ENCODE data around the gene TRPV2.

The TRPV2 gene

DNA sequence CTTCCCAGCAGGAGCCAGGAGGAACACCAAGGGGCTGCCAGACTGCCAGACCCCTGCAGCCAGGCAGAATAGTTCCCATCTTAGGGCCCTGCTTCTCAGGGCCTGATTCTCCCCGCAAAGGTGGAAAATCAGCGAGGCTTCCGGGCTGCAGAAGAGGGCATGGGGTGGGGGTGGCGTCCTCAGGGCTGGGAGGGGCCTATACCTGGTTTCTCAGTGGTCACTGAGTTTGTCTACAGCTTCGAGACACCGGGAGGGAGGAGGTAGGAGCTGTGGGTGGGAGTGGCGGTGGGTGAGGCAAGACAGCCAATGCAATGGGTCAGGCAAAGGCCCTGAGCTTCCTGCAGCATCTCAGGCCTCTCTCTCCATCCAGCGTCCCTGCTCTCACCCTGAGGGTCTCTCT is 62.3 kb downstream of the TRPV2 start:
- DNase-seq, result no peak

GRCh38 chr17:16478649-16479048 is 63.3 kb downstream of the TRPV2 start:
- DNase-seq, result no peak

- DNase-seq, result no peak
Measured at GRCh38 chr17:16479264-16479663, 63.9 kb downstream of the TRPV2 start.

- DNase-seq, result no peak
Measured at GRCh38 chr17:16480995-16481394, 65.6 kb downstream of the TRPV2 start.

DNA sequence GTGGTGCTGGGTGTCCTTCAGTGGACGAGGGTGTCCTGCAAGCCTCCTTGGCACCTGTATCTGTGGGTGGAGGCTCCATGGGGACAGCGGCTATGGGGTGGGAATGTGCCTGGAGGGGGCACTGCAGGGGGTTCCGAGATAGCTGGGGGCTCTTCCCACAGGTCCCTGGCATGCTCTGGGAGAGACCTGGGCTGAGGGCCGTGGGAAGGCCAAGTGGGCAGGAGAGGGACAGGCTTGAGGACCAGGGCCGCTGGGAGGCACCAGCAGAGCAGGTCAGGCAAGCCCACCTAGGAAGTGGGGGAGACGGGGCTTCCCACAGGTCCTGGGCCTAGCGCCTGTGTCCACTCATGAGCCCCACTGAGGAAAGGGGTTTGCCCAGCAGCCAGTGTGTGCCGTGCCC is 66.9 kb downstream of the TRPV2 start:
- no peak for DNase-seq

- no peak for DNase-seq
Measured at GRCh38 chr17:16483021-16483645, 67.8 kb downstream of the TRPV2 start.

DNA sequence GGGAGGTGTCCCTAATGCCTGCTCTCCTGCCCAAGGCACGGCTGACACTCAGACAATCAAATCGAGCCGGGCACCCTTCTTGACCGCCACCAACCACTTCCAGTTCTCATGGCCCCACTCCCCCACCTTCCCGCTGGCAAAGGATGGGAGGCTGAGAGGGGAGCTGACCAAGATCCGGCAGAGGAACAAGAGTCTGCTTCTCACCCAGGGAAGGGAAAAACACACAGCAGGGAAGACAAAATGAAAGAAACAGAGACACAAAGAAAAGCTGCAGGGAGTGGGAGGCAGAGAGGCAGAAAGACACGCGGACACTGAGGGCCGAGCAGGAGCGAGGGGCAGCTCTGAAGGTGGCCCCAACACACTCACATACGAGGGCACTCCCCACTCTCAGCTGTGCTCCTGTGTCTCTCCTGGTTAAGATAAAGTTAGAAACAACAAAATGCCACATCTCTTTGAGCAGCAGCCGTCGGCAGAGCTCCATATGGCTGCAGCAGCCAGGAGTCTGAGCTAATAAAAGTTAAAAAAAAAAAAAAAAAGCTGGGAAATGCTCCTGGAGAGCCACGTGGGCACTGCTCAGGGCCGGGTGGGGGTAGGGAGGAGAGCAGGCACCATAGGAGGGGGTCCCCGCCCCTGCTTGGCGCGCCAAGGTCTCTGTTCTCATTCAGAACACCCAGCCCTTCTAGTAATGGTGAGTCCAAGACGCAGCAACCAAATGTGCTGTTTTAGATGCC is 69.2 kb downstream of the TRPV2 start:
- DNase-seq, result no peak

All from DMS79 (cell line).